Tongue (tissue), 2 donors: Measurements from ENCODE around the gene UBE2J1. TPM values are rescaled to one million over a fixed set of nuclear protein-coding genes. Genes with fewer than 3 reads are reported as not detected.
"Not testable (repeated sequence)": the region's sequence is repeated elsewhere in the genome, so short reads cannot be mapped to it uniquely, and the experiment has no call there.

Source experiments
- DNase-seq: peaks from one replicate; pipeline ENCODE4 v3.0.0-alpha.2; 2015
- total RNA-seq: library from RNA; depleted of rRNA; stranded (reverse); fragments of >200 nt; gene quantifications from one replicate; pipeline ENCODE4 v1.2.3, GENCODE V29; 2014

UBE2J1 gene
- total RNA-seq, result 33.6 TPM

GRCh38 chr6:89352278-89353117 lies at the start of gene UBE2J1:
Gene UBE2J1 (minus strand): TSS chr6:89352722. CDS start chr6:89352569, 153 bp downstream.
- peak; percentile 92 for DNase-seq

DNA sequence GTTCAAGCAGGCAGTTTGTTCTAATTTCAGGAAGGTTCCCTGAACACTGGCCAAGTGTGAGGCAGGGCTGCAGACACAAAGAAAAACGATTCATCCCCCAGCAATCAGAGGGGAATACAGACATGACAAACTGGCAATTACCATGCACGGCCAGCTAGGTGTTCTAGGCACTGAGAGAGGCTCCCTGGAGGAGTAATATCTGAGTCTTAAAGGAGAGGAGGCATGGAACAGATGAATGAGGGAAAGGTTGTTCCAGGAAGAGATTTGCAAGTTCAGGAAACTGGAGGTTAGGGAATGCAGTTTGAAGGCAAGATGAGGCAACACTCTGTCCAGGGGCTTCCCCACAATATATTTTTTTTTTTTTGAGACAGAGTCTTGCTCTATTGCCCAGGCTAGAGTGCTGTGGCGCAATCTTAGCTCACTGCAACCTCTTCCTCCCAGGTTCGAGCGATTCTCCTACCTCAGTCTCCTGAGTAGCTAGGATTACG lies 48.4 kb upstream of the UBE2J1 start:
- DNase-seq, result no peak

GRCh38 chr6:89400050-89400449 lies 47.5 kb upstream of the UBE2J1 start:
- no peak for DNase-seq

- no peak for DNase-seq
Measured at GRCh38 chr6:89398762-89399525, 46.4 kb upstream of the UBE2J1 start.

DNA sequence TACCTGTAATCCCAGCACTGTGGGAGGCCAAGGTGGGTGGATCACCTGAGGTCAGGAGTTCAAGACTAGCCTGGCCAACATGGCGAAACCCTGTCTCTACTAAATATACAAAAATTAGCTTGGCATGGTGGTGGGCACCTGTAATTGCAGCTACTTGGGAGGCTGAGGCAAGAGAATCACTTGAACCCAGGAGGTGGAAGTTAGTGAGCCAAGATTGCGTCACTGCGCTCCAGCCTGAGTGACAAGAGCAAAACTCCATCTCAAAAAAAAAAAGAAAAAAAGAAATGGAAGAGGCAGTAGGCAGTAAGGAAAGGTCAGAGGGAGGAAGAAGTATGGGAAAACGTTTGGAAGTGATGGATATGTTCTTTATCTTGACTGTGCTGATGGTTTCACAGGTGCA lies 45.4 kb upstream of the UBE2J1 start:
- not testable (repeated sequence) for DNase-seq

GRCh38 chr6:89393659-89394058 lies 41.1 kb upstream of the UBE2J1 start:
- DNase-seq, result no peak

DNA sequence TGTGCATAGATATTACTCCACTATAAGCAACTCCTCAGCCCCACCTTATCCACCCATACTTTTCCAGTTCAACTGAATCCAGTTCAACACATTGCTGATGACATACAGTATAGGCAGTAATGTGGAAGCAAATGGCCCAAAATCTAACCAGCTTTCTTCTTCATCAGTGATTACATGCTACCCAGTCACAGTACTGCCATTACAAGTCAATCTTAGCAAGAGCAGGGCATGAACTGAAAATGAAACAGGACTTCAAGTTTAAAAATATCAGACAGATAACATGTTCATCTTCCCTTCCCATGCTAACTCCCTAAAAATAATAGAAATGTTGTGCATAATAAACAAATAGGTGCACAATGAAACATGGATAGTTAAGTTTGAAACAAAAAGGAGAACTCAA lies 40.3 kb upstream of the UBE2J1 start:
- no peak for DNase-seq

DNA sequence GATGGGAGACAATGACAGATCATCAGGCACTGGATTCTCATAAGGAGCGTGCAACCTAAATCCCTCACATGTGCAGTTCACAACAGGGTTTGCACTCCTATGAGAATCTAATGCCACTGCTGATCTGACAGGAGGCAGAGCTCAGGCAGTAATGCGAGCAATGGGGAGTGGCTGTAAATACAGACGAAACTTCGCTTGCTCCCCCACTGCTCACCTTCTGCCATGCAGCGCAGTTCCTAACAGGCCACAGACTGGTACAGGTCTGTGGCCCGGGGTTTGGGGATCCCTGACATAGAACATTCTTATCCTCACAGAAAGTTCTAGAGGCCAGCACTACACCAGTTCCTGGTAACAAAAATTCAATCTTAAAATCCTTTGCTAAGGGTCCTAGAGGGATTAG lies 36.3 kb upstream of the UBE2J1 start:
- no peak for DNase-seq

DNA sequence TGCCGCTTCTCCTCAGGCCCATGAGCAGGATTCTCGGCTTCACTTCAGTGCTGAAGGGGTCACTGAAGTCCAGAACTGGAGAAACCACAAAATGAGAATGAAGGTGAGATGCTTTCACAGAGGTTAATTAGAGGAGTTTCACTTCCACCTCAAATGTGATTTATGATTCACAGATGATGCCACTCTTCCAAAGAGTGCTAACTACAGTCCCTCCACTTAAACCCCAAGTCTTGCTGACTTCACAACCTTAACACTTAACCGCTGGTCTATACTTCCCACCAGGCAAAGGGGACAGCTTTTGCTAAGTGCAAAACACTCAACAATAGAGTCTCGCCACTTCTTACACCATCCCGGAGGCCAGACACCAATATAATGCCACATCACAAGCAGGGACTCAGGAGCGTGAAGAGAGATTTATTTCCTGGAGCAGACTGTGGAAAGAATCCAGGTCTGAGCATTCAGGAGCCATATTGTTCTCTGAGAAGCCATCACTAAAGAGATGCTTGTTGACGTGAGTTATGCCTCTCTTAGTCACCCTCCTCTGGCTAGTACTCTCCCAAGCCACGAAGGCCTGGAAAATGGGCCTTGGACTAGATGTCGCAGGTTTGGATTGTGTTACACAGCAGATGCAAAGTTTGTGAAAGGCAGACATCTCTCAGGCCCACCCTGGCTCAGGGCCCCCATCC lies 35.1 kb upstream of the UBE2J1 start:
- DNase-seq, result no peak

DNA sequence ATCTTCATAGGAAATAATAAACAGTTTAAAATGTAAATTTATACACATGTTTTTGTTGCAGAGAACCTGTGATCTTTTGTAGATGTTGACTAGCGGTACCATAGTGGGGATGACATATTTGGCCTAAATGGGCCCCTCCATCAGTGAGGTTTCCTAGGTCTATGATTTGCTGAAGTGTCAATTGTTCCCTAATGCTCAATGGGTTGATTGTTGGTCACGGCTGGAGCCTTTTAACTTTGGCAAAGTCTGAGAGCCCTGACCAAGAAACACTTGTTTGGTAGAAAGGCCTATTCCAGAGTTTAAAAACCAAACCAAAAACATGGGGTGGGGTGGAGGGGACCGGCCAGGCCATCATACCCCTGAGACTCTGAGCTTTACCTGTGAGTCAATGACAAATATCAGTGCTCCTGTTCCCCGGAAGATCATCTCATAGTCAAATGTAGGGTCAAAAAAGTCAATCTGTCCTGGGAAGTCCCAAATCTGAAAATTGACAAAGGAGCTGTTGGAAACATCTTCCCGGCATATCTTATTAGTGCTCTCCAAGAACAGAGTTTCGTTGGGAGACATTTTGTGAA lies 34.5 kb upstream of the UBE2J1 start:
- DNase-seq, result no peak

DNA sequence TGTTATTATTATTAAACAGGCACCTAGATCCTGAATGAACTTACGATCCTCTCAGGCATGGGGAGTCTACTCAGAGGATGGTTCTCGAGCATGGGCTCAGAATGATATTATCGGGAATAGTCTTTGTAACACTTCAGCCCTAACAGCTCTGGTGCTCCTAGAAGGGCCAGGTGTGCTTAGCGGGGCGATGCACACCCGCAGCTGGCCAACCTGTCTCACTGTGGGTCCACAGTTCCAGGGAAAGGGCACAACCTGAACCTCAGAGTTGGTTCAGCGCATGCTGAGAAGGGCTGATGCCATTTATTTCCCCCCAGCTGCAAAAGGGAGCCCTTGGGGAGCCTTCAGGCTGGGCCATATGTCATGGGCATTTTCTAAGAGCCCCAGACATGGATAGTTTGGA lies 33.3 kb upstream of the UBE2J1 start:
- no peak for DNase-seq

- peak; percentile 71 for DNase-seq
Measured at GRCh38 chr6:89385156-89385667, 32.7 kb upstream of the UBE2J1 start.

- DNase-seq, result no peak
Measured at GRCh38 chr6:89381031-89381430, 28.5 kb upstream of the UBE2J1 start.

GRCh38 chr6:89379281-89379680 lies 26.8 kb upstream of the UBE2J1 start:
- DNase-seq, result no peak

DNA sequence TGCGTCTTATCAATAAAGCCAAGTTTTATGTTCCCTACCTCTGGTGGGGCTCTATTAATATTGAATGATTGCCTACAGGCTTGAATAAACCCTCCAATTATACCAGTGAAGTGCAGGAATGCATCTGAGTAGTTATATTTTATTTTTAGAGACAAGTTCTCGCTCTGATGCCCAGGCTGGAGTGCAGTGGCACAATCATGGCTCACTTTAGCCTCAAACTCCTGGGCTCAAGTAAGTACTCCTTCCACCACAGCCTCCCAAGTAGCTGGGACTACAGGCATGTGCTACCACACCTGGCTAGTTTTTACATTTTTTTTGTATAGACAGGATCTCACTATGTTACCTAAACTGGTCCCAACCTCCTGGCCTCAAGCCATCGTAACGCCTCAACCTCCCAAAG lies 26.1 kb upstream of the UBE2J1 start:
- no peak for DNase-seq

GRCh38 chr6:89375427-89376267 lies 23.1 kb upstream of the UBE2J1 start:
- peak; percentile 50 for DNase-seq

DNA sequence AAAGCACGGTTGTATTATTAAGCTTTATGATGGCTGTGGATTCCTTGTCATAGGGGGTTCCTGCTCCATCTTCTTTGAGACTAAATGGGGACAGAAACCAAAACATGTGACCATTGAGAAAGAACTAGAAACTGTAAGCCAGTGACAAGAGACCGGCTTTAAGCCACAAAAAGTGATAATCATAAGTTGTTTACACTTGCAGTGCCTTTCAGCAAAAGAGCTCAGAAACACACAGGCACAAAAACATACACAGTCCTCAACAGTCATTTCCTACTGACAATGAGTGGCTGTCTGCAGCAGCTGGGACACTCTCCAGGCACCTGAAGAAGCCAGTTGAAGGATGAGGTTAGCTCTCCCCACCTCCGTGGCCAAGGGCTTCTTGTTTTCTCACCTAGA lies 20.0 kb upstream of the UBE2J1 start:
- DNase-seq, result no peak

- DNase-seq, result peak; percentile 66
Measured at GRCh38 chr6:89371849-89372505, 19.5 kb upstream of the UBE2J1 start.

- peak; percentile 46 for DNase-seq
Measured at GRCh38 chr6:89368999-89369398, 16.5 kb upstream of the UBE2J1 start.

DNA sequence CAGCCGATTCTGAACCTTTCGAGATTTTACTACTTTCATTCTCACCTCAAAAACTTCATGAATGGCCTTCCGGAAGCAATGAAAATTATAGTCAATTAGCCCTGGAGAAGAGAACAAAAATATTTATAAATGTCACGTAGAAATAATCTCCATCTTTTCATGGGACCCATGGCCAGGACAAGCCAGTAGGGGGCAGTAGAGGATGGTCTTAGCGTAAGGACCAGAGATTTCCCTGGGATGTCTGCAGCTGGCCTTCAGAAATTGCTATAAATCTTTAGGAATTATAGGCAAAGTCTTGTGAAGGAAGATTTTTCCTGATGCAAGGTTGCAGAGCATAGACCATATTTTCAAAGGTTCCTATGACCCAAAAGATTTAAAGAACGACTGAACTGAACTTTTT lies 15.6 kb upstream of the UBE2J1 start:
- peak; percentile 85 for DNase-seq

- no peak for DNase-seq
Measured at GRCh38 chr6:89364586-89364985, 12.1 kb upstream of the UBE2J1 start.
